Middle frontal gyrus (tissue), 1 donor: ENCODE measurements around the gene LRRK1.

Experiments
- DNase-seq: peaks from one replicate; pipeline ENCODE4 v3.0.0-alpha.2; 2015; ENCODE audit warnings: low spot score; ENCODE audit errors: extremely low spot score

The LRRK1 gene

GRCh38 chr15:100972975-100973350 is 53.8 kb downstream of the LRRK1 start:
- DNase-seq = no peak

GRCh38 chr15:100973351-100974111 is 54.4 kb downstream of the LRRK1 start:
- no peak for DNase-seq

GRCh38 chr15:100975043-100975442 is 55.9 kb downstream of the LRRK1 start:
- no peak for DNase-seq

- no peak for DNase-seq
Measured at GRCh38 chr15:100980410-100981046, 61.4 kb downstream of the LRRK1 start.

GRCh38 chr15:100981086-100981485 is 61.9 kb downstream of the LRRK1 start:
- no peak for DNase-seq

- no peak for DNase-seq
Measured at GRCh38 chr15:100983221-100983620, 64.1 kb downstream of the LRRK1 start.

- no peak for DNase-seq
Measured at GRCh38 chr15:100985401-100985800, 66.2 kb downstream of the LRRK1 start.

- no peak for DNase-seq
Measured at GRCh38 chr15:100986158-100986896, 67.2 kb downstream of the LRRK1 start.

- DNase-seq = no peak
Measured at GRCh38 chr15:100987143-100987542, 68.0 kb downstream of the LRRK1 start.

- DNase-seq = no peak
Measured at GRCh38 chr15:100988297-100988696, 69.1 kb downstream of the LRRK1 start.

- DNase-seq = no peak
Measured at GRCh38 chr15:100988857-100989256, 69.7 kb downstream of the LRRK1 start.

- DNase-seq = no peak
Measured at GRCh38 chr15:100994597-100995446, 75.7 kb downstream of the LRRK1 start.

- no peak for DNase-seq
Measured at GRCh38 chr15:100995471-100996430, 76.6 kb downstream of the LRRK1 start.

GRCh38 chr15:100997442-100997841 is 78.3 kb downstream of the LRRK1 start:
- no peak for DNase-seq

GRCh38 chr15:100998630-100999029 is 79.5 kb downstream of the LRRK1 start:
- DNase-seq = no peak

- no peak for DNase-seq
Measured at GRCh38 chr15:100999369-100999768, 80.2 kb downstream of the LRRK1 start.

GRCh38 chr15:101000271-101000681 is 81.1 kb downstream of the LRRK1 start:
- no peak for DNase-seq

- DNase-seq = no peak
Measured at GRCh38 chr15:101001056-101001455, 81.9 kb downstream of the LRRK1 start.

GRCh38 chr15:101001796-101002195 is 82.6 kb downstream of the LRRK1 start:
- DNase-seq = no peak

- DNase-seq = no peak
Measured at GRCh38 chr15:101003081-101003480, 83.9 kb downstream of the LRRK1 start.
